SK-N-SH treated with all-trans-retinoic acid at 6 μM for 48 hours (cell line): ENCODE data around the gene SIRT2.

Experiments used
- ATAC-seq: fragments of 200-7000 bp; cut with Tn5 transposase; 3 replicates; pipeline ENCODE4 v1.9.1; 2020; ENCODE audit warnings: mild to moderate bottlenecking, moderate library complexity
- CSDC2 ChIP-seq: fragments of 250-450 bp; sonication (Bioruptor Pico); IDR thresholded peaks from 2 replicates; pipeline ENCODE4 v1.5.0; 2020; ENCODE audit warnings: mild to moderate bottlenecking, moderate library complexity
- CSRNP3 ChIP-seq: fragments of 250-450 bp; sonication (Bioruptor Pico); IDR thresholded peaks from 2 replicates; pipeline ENCODE4 v1.5.1; 2021; ENCODE audit warnings: mild to moderate bottlenecking, moderate library complexity
- ESRRG ChIP-seq: fragments of 250-450 bp; sonication (Bioruptor Pico); IDR thresholded peaks from 2 replicates; pipeline ENCODE4 v1.6.1; 2021; ENCODE audit warnings: mild to moderate bottlenecking
- ISL1 ChIP-seq: fragments of 250-450 bp; sonication (Bioruptor Pico); IDR thresholded peaks from 2 replicates; pipeline ENCODE4 v2.1.2; 2022; ENCODE audit warnings: mild to moderate bottlenecking, moderate library complexity
- PATZ1 ChIP-seq: fragments of 250-450 bp; sonication (Bioruptor Pico); IDR thresholded peaks from 2 replicates; pipeline ENCODE4 v1.8.0; 2020; ENCODE audit warnings: mild to moderate bottlenecking, moderate library complexity, borderline replicate concordance
- POU6F1 ChIP-seq: fragments of 250-450 bp; sonication (Bioruptor Pico); IDR thresholded peaks from 2 replicates; pipeline ENCODE4 v1.8.0; 2021; ENCODE audit warnings: low read depth, mild to moderate bottlenecking, moderate library complexity, borderline replicate concordance
- PPARA ChIP-seq: fragments of 250-450 bp; sonication (Bioruptor Pico); IDR thresholded peaks from 2 replicates; pipeline ENCODE4 v1.5.0; 2020; ENCODE audit warnings: mild to moderate bottlenecking, borderline replicate concordance
- RARB ChIP-seq: fragments of 250-450 bp; sonication (Bioruptor Pico); IDR thresholded peaks from 2 replicates; pipeline ENCODE4 v1.8.0; 2021; ENCODE audit warnings: mild to moderate bottlenecking, moderate library complexity
- SNAI2 ChIP-seq: fragments of 250-450 bp; sonication (Bioruptor Pico); IDR thresholded peaks from 2 replicates; pipeline ENCODE4 v1.5.0; 2020; ENCODE audit warnings: mild to moderate bottlenecking, moderate library complexity
- TCF4 ChIP-seq: fragments of 250-450 bp; sonication (Bioruptor Pico); IDR thresholded peaks from 2 replicates; pipeline ENCODE4 v1.8.0; 2021; ENCODE audit warnings: mild to moderate bottlenecking, moderate library complexity, borderline replicate concordance
- TOX ChIP-seq: fragments of 250-450 bp; sonication (Bioruptor Pico); IDR thresholded peaks from 2 replicates; pipeline ENCODE4 v1.8.0; 2021; ENCODE audit warnings: mild to moderate bottlenecking, moderate library complexity, borderline replicate concordance
- TSHZ2 ChIP-seq: fragments of 250-450 bp; sonication (Bioruptor Pico); IDR thresholded peaks from 2 replicates; pipeline ENCODE4 v1.5.0; 2020; ENCODE audit warnings: mild to moderate bottlenecking, moderate library complexity
- ZC3H10 ChIP-seq: fragments of 250-450 bp; sonication (Bioruptor Pico); IDR thresholded peaks from 2 replicates; pipeline ENCODE4 v1.5.1; 2021; ENCODE audit warnings: mild to moderate bottlenecking, moderate library complexity
- ZFP3 ChIP-seq: fragments of 250-450 bp; sonication (Bioruptor Pico); IDR thresholded peaks from 2 replicates; pipeline ENCODE4 v1.5.0; 2020; ENCODE audit warnings: mild to moderate bottlenecking, moderate library complexity
- ZNF565 ChIP-seq: fragments of 450-650 bp; formaldehyde crosslinking; conservative IDR thresholded peaks from 2 replicates; pipeline ENCODE4 v1.5.0; 2020; ENCODE audit warnings: low read depth, mild to moderate bottlenecking, moderate library complexity
- ZNF70 ChIP-seq: fragments of 450-650 bp; formaldehyde crosslinking; IDR thresholded peaks from 2 replicates; pipeline ENCODE4 v1.5.0; 2020; ENCODE audit warnings: mild to moderate bottlenecking, moderate library complexity
- ZNF8 ChIP-seq: fragments of 450-650 bp; formaldehyde crosslinking; IDR thresholded peaks from 2 replicates; pipeline ENCODE4 v1.5.0; 2020; ENCODE audit warnings: mild to moderate bottlenecking, moderate library complexity

SIRT2 gene

GRCh38 chr19:38868551-38868950 lies 30.9 kb downstream of the SIRT2 start:
- TF ChIP-seq POU6F1 (CRISPR knock-in tag) = no peak
- ATAC-seq = no peak

- ATAC-seq = no peak
- TF ChIP-seq SNAI2 (no peak), PATZ1 (CRISPR knock-in tag) (no peak), ZFP3 (no peak), CSRNP3 (CRISPR knock-in tag) (no peak), TCF4 (CRISPR knock-in tag) (no peak), ZNF565 (CRISPR knock-in tag) (no peak), TSHZ2 (CRISPR knock-in tag) (no peak), ZNF70 (CRISPR knock-in tag) (no peak), TOX (no peak), POU6F1 (CRISPR knock-in tag) (no peak), PPARA (CRISPR knock-in tag) (no peak)
These were observed 32.1 kb downstream of the SIRT2 start for GRCh38 chr19:38867171-38867780.

GRCh38 chr19:38862321-38863059 lies 36.9 kb downstream of the SIRT2 start:
- peak; percentile 90 for ATAC-seq
- TF ChIP-seq ZFP3 (no peak), ESRRG (CRISPR knock-in tag) (0 out of 2 replicates have a peak, but pooled peaks have one; percentile 32), ZNF565 (CRISPR knock-in tag) (no peak), PATZ1 (CRISPR knock-in tag) (no peak), CSRNP3 (CRISPR knock-in tag) (no peak), RARB (CRISPR knock-in tag) (no peak), ZC3H10 (CRISPR knock-in tag) (no peak), POU6F1 (CRISPR knock-in tag) (no peak), ISL1 (peak; percentile 88), TSHZ2 (CRISPR knock-in tag) (peak; percentile 91), ZNF8 (CRISPR knock-in tag) (peak; percentile 46; the same call in 1 of the 2 replicates), CSDC2 (CRISPR knock-in tag) (no peak)
